GM19328 (cell line): Measurements from ENCODE around the gene MRAP2.
A peak's percentile ranks its signal among the peaks of the same experiment; 100 is the strongest.

Experiments used
- ATAC-seq: cut with Tn5 transposase; IDR thresholded peaks from one replicate; pipeline ENCODE4 v1.9.1; 2021; ENCODE audit warnings: mild to moderate bottlenecking, moderate library complexity; ENCODE audit not compliant: unreplicated experiment

MRAP2 gene

DNA sequence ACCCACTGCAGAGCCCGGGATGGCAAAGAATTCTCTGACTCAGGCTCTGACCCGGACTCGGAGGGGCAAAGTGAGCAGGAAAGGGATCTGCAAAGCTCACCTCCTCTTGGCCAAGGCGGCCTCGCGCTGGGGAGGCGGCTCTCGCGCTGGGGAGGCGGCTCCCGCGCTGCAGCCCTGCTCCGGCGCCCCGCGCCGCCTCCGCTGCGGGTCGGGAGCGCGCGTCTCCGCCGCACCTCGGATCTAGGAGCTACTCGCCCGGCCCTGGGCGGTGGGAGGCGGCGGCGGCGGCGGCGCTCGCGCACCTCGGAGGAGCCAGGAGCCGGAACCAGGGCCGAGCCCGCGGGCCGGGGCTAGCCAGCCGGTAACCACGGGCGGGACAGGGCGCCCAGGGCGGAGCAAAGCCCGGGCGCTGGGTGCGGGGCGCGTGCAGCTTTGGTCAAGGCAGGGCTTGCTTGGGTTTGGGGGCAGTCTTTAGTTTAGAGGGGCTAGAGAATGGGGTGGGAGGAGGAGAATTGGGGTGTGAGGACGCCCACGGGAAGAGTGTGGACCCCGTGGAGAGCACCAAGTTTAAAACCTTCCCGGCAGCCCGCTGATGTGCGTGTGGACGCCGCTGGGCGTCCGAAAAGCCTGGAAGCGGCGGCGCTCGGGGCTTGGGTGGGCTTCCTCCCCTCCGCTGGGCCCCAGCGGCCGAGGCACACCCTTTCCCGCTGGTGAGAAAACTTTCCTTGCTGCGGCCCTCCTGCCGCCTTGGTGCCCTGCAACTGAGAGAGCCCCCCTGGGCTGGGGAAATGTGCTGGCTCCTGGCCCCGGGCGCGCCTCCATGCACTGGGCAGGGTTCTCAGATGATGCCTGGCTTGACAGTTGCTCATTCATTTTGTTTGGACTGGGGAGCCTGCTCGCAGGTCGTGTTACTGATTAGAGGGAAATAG is at the start of gene MRAP2:
TSS of gene MRAP2 (plus strand) at position 250 of the 929 bp plus-strand sequence. CDS start 21,547 bp downstream, outside the sequence.
- ATAC-seq: no peak

DNA sequence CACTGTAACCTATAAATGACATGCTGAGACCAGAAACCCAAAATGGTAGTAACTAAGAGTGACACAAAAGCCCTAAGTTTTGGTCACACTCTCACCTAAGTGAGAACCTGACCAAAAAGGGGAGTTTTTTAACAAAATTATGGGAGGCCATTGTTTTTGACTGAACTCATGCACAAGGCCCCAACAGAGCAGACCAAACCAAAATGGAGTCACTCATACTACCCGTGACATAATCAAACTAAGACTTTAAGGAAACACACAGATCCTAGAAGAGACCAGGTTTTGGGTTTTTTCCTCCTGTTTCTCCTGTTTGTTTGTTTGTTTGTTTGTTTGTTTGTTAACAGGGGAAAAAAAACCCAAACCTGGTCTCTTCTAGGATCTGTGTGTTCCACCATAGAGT is 49.2 kb upstream of the MRAP2 start:
- ATAC-seq: no peak

- ATAC-seq: no peak
These were observed 48.3 kb upstream of the MRAP2 start for GRCh38 chr6:83985308-83985713.

GRCh38 chr6:83985715-83986114 is 47.9 kb upstream of the MRAP2 start:
- no peak for ATAC-seq

GRCh38 chr6:83998021-83998584 is 35.5 kb upstream of the MRAP2 start:
- ATAC-seq: no peak

- ATAC-seq: no peak
These were observed 32.5 kb upstream of the MRAP2 start for GRCh38 chr6:84001119-84001518.

DNA sequence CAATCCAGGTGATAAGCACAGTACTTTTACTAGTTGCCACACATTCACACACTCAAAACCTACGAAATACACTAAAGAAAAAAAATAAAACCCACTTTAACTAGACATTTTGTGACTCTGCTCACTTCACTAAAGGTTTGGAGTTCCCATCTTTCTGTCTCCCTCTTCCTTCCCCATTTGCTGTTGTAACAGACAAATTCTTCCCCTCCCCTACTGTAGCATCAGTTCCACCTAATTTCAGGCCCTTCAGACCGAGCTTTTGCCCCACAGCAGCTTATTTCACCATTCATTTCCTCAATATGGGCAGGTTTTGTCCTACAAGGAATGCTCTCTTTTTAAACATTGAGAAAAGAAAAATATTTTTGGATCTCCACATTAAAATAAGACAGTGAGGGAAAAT is 31.3 kb upstream of the MRAP2 start:
- no peak for ATAC-seq

GRCh38 chr6:84003131-84003530 is 30.4 kb upstream of the MRAP2 start:
- ATAC-seq: no peak

GRCh38 chr6:84003654-84004053 is 29.9 kb upstream of the MRAP2 start:
- no peak for ATAC-seq

- ATAC-seq: no peak
These were observed 25.7 kb upstream of the MRAP2 start for GRCh38 chr6:84007871-84008270.

GRCh38 chr6:84013354-84013753 is 20.2 kb upstream of the MRAP2 start:
- no peak for ATAC-seq

DNA sequence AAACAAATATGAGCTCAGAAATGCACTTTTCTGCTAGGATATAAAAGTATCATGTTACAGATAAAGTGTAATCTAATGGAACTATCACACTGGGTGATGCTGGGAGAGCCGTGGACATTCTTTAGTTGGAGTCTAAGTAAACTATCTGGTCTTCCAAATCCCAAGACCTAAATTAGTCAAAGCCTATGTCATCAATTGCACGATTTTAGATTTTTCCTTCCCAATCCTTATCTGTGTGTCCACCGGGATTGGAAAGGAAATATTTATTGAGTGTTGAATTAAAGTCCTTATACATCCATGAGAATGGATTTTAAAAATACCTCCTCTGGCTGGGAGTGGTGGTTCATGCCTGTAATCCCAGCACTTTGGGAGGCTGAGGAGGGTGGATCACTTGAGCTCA is 19.6 kb upstream of the MRAP2 start:
- ATAC-seq: no peak

- ATAC-seq: no peak
These were observed 17.5 kb upstream of the MRAP2 start for GRCh38 chr6:84016029-84016428.

GRCh38 chr6:84017709-84018452 is 15.7 kb upstream of the MRAP2 start:
- ATAC-seq: peak; percentile 52

GRCh38 chr6:84018453-84019061 is 15.0 kb upstream of the MRAP2 start:
- ATAC-seq: no peak

DNA sequence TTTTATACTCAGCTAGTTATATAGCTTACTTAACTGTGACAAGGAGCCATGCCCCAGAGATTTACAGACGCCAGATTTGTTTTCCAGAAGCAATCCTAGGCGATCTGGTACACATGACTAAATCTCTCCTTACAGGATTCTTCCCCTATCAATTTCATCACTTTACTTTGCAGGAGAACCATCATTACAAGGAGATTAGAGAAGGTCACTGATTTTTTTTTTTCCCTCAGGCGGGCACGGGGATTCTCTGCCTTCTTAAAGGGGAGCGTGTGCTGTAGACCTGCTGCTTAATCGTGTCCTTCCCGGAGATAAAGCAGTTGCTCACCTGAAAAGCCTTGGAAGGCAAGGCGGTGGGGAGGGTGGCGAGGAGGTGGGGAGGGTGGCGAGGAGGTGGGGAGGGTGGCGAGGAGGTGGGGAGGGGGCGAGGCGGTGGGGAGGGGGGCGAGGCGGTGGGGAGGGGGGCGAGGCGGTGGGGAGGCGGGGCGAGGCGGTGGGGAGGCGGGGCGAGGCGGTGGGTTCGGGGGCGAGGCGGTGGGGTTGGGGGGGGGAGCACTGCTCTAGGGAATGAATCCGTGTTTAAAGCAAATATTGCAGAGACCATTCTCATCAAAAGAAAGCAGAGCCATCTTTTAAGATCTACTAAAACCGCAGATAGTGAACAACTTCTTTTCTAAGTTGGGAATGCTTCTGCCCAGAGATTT is 14.3 kb upstream of the MRAP2 start:
- no peak for ATAC-seq

GRCh38 chr6:84019842-84020211 is 13.7 kb upstream of the MRAP2 start:
- ATAC-seq: no peak

DNA sequence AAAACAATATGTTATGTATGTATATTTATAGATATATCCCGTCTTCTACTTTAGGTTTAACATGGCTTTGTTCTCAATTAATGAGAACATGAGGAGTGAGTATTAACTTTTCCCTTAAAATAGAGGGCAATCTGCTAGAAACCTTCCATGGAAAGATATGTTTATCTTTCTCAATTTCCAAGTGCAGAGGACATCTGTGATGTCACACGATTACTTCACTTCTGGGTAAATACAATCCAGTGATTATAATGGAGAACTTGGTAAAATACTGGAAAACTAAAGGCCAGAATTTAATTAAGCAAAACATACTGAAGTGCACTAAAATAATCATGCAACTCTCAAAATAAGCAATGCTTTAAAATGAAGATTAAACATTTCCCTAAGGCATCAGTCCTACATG is 11.9 kb upstream of the MRAP2 start:
- no peak for ATAC-seq

GRCh38 chr6:84026721-84027164 is 6.8 kb upstream of the MRAP2 start:
- no peak for ATAC-seq

GRCh38 chr6:84027340-84028181 is 6.0 kb upstream of the MRAP2 start:
- no peak for ATAC-seq
